Head of caudate nucleus (tissue), 42 donors: ENCODE data around the gene TRERF1.

Experiments
- DNase-seq, 42 donors: peaks; one replicate each; pipeline versions ENCODE4 v3.0.0 to v3.0.0-alpha.2; 2020 to 2021; ENCODE audit warnings: mixed read lengths in 7 of 42
- intact Hi-C: fragments of 100-400 bp; cut with DNase I; formaldehyde crosslinking; loops from one replicate; pipeline ENCODE4 v1.15.0; 2022

The TRERF1 gene

GRCh38 chr6:42378125-42378524 is 73.6 kb downstream of the TRERF1 start:
- DNase-seq, result no peak
- intact Hi-C loops, result no loop called here

GRCh38 chr6:42375007-42375635 is 76.6 kb downstream of the TRERF1 start:
- no peak for DNase-seq
- intact Hi-C loops, result no loop called here

- DNase-seq, result no peak
- intact Hi-C loops, result no loop called here
Observed at GRCh38 chr6:42374018-42374669, 77.6 kb downstream of the TRERF1 start.

- DNase-seq, result no peak
- intact Hi-C loops, result no loop called here
Observed at GRCh38 chr6:42372699-42373098, 79.0 kb downstream of the TRERF1 start.

GRCh38 chr6:42370323-42370985 is 81.3 kb downstream of the TRERF1 start:
- peak in 1 of 42 donors; percentile 18 for DNase-seq
- intact Hi-C loops, result no loop called here

- no peak for DNase-seq
- intact Hi-C loops, result no loop called here
Observed at GRCh38 chr6:42369568-42369967, 82.2 kb downstream of the TRERF1 start.

GRCh38 chr6:42368181-42368580 is 83.5 kb downstream of the TRERF1 start:
- peak in 1 of 42 donors; percentile 21 for DNase-seq
- intact Hi-C loops, result no loop called here

GRCh38 chr6:42367353-42368011 is 84.2 kb downstream of the TRERF1 start:
- DNase-seq, result peak in 7 of 42 donors; percentile 6 to 57 (median 13)
- intact Hi-C loops, result no loop called here

GRCh38 chr6:42366999-42367352 is 84.8 kb downstream of the TRERF1 start:
- no peak for DNase-seq
- intact Hi-C loops, result no loop called here

- no peak for DNase-seq
- intact Hi-C loops, result no loop called here
Observed at GRCh38 chr6:42366011-42366705, 85.6 kb downstream of the TRERF1 start.

- DNase-seq, result no peak
- intact Hi-C loops, result no loop called here
Observed at GRCh38 chr6:42365021-42365420, 86.7 kb downstream of the TRERF1 start.

GRCh38 chr6:42363926-42364849 is 87.5 kb downstream of the TRERF1 start:
- no peak for DNase-seq
- intact Hi-C loops, result no loop called here

- intact Hi-C loops, result no loop called here
- no peak for DNase-seq
Observed at GRCh38 chr6:42361036-42361435, 90.7 kb downstream of the TRERF1 start.

- DNase-seq, result no peak
- intact Hi-C loops, result no loop called here
Observed at GRCh38 chr6:42359021-42359420, 92.7 kb downstream of the TRERF1 start.

GRCh38 chr6:42355416-42355815 is 96.3 kb downstream of the TRERF1 start:
- intact Hi-C loops, result no loop called here
- no peak for DNase-seq

- intact Hi-C loops, result no loop called here
- DNase-seq, result no peak
Observed at GRCh38 chr6:42354702-42355101, 97.0 kb downstream of the TRERF1 start.

- intact Hi-C loops, result no loop called here
- DNase-seq, result no peak
Observed at GRCh38 chr6:42352856-42353564, 98.7 kb downstream of the TRERF1 start.

- DNase-seq, result no peak
Observed at GRCh38 chr6:42350911-42351310, 100.8 kb downstream of the TRERF1 start.

More at GRCh38 chr6:42350911-42351310, 100.8 kb downstream of the TRERF1 start:
- intact Hi-C loops, result no loop called here
